Measurements from ENCODE around the gene PLPP1. TPM values are rescaled to one million over a fixed set of nuclear protein-coding genes. Genes with fewer than 3 reads are reported as not detected.
"Not testable (repeated sequence)": the region's sequence is repeated elsewhere in the genome, so short reads cannot be mapped to it uniquely, and the experiment has no call there.

PLPP1 gene
- total RNA-seq, 2 donors from 2014 or later = 4.9 to 5.7 TPM

DNA sequence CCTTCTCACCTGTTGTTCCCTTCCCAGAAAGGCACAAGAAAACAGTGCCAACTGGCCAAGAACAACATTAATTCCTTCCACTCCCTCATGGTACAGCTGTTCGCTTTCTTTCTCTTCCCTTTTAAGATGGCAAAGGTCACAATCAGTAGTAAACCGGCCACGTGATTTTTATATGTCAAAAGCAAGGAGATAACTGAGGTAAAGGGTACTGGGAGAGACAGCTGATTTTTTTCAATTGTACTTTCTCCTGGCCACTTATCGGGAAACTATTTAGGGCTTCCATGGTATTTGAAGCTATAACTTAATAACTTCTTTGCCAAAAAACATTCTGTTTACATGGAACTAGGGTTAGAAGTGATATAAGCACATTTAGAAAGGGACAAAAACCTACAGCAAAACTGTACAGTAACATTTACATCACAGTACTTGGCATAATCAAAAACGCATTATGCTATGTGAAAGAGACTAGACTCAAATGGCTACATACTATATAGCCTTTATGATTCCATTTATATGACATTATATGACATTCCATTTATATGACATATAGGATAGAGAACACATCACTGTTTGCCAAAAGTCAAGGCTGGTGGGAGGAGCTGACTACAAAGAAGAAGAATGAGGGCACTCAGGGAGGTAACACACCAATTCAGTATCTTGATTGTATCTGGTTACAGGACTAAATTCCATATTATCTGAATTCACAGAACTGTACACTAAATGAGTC lies 24.8 kb downstream of the PLPP1 start:
- H3K27me3 Mint-ChIP-seq = no peaks in the 10 kb centered on the region
- no peak overlapping the region for H3K27ac Mint-ChIP-seq
- no peaks in the 10 kb centered on the region for H3K9me3 ChIP-seq (ENCODE audit: control insufficient read depth, low read length, poor library complexity, severe bottlenecking)
- DNase-seq (no peak), ATAC-seq (no peak)
- H3K36me3 Mint-ChIP-seq (ENCODE audit: low read depth) = no peaks in the 10 kb centered on the region
- no peak overlapping the region for H3K4me3 Mint-ChIP-seq
- peaks cover 13% of the 10 kb centered on the region for H3K4me1 Mint-ChIP-seq

DNA sequence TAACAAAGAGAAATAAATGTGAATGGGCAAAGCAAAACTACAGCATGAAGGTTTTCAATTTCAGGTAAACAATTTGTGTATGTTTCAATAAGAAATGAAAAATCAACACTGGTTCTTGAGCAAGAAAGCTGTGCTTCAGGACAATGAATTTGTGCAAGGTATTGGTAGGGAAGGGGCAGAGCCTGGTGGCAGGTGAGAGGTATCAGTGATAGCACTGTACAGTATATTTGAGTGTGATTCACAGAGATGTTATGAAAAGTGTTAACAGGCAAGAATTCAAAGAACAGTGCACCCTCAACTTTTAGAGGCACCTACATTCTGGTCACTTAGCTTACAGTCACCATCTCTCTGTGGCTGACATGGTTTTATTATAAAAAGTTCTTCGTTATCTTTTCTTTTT lies 25.7 kb downstream of the PLPP1 start:
- ATAC-seq (no peak), DNase-seq (no peak)
- Mint-ChIP-seq H3K27ac (no peak overlapping the region), H3K4me1 (peaks cover 12% of the 10 kb centered on the region), H3K4me3 (no peak overlapping the region), H3K36me3 (ENCODE audit: low read depth) (no peaks in the 10 kb centered on the region), H3K27me3 (no peaks in the 10 kb centered on the region)
- H3K9me3 ChIP-seq (ENCODE audit: control insufficient read depth, low read length, poor library complexity, severe bottlenecking) = no peaks in the 10 kb centered on the region

DNA sequence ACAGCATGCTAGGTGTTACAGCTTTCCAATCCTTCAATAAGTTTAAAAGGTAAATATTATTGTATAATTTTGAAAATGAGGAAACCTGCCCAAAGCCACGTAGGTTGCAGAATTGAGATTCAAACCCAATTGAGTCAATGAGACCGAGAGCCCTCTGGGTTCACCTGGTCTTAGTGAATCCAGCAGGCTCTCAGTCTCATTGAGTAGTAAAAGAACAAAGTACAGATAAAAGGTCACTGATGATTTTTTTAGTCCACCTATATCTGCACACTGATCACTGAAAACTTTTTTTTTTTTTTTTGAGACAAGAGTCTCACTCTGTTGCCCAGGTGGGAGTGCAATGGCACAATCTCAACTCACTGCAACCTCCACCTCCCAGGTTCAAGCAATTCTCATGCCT lies 27.2 kb downstream of the PLPP1 start:
- ATAC-seq (no peak), DNase-seq (no peak)
- H3K9me3 ChIP-seq (ENCODE audit: control insufficient read depth, low read length, poor library complexity, severe bottlenecking) = no peaks in the 10 kb centered on the region
- Mint-ChIP-seq H3K4me1 (peaks cover 17% of the 10 kb centered on the region), H3K36me3 (ENCODE audit: low read depth) (no peaks in the 10 kb centered on the region), H3K27me3 (no peaks in the 10 kb centered on the region), H3K27ac (no peak overlapping the region), H3K4me3 (no peak overlapping the region)

DNA sequence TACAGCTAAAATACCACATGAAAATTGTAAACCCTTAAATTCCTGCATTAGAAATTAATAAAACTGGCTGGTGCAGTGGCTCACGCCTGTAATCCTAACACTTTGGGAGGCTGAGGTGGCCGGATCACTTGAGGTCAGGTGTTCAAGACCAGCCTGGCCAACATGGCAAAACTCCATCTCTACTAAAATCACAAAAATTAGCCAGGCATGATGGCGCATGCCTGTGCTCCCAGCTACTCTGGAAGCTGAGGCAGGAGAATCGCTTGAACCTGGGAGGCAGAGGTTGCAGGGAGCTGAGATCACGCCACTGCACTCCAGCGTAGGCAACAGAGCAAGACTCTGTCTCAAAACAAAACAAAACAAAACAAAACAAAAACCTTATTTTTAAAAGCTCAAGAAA lies 29.1 kb downstream of the PLPP1 start:
- not testable (repeated sequence) for ATAC-seq; H3K9me3 ChIP-seq (ENCODE audit: control insufficient read depth, low read length, poor library complexity, severe bottlenecking)
- H3K4me1 Mint-ChIP-seq = peaks cover 17% of the 10 kb centered on the region

DNA sequence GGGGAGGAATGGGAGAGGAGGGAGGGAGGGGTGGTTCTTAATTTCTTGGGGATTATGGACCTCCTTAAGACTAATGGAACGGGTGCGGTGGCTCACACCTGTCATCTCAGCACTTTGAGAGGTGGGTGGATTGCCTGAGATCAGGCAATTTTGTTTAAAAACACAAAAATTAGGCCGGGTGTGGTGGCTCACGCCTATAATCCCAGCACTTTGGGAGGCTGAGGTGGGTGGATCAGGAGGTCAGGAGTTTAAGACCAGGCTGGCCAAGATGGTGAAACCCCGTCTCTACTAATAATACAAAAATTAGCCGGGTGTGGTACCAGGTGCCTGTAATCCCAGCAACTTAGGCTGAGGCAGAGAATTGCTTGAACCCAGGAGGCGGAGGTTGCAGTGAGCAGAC lies 30.8 kb downstream of the PLPP1 start:
- H3K36me3 Mint-ChIP-seq (ENCODE audit: low read depth); ATAC-seq: not testable (repeated sequence)
- H3K4me1 Mint-ChIP-seq = peaks cover 20% of the 10 kb centered on the region

More for the DNA sequence above, 29.1 kb downstream of the PLPP1 start:
- H3K27ac Mint-ChIP-seq; H3K36me3 Mint-ChIP-seq (ENCODE audit: low read depth); DNase-seq; H3K27me3 Mint-ChIP-seq; H3K4me3 Mint-ChIP-seq: not testable (repeated sequence)

DNA sequence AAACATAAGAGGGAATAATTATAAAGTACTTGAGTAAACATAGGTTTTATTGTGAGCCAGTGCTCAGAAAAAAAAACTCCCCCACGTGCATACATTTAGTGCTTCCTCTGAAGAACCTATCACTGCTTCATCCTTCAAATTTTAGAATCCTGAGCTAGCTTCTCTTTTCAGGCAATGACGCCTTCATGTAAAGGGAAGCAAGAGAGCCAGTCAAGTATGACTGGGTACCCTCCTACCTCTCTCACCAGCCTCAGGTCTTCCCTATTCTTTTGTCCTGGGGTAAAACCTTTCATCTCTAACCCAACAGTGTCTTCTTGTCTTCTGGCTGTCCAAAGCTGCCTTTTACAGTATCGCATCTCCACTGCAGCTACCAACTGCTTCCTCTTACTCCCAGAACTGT lies 32.0 kb downstream of the PLPP1 start:
- Mint-ChIP-seq H3K4me3 (no peak overlapping the region), H3K36me3 (ENCODE audit: low read depth) (peaks cover 2% of the 10 kb centered on the region), H3K27me3 (no peaks in the 10 kb centered on the region), H3K27ac (no peak overlapping the region), H3K4me1 (peaks cover 22% of the 10 kb centered on the region)
- no peaks in the 10 kb centered on the region for H3K9me3 ChIP-seq (ENCODE audit: control insufficient read depth, low read length, poor library complexity, severe bottlenecking)
- DNase-seq = no peak
- no peak for ATAC-seq

More for the DNA sequence above, 30.8 kb downstream of the PLPP1 start:
- not testable (repeated sequence) for H3K4me3 Mint-ChIP-seq; H3K27me3 Mint-ChIP-seq; H3K9me3 ChIP-seq (ENCODE audit: control insufficient read depth, low read length, poor library complexity, severe bottlenecking); H3K27ac Mint-ChIP-seq; DNase-seq

DNA sequence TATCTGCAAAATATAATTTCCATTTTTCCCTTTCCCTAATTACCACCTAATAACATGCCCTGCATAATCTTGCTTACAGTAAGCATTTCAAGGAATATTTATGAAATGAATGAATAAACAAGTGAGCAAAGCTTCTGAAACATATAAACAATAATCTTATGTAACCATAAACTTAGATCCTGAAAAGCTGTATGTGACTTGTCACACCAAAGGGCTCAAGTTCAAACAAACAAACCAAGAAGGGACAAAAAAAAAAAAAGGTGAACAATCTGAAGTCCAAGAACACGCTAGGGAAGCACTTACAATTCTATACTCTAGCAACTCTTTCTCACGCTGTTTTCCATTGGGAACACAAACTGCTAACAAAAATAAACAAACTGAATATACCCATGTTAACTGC lies 36.3 kb downstream of the PLPP1 start:
- no peaks in the 10 kb centered on the region for H3K9me3 ChIP-seq (ENCODE audit: control insufficient read depth, low read length, poor library complexity, severe bottlenecking)
- Mint-ChIP-seq H3K4me1 (peaks cover 22% of the 10 kb centered on the region), H3K27me3 (no peaks in the 10 kb centered on the region), H3K4me3 (no peak overlapping the region), H3K36me3 (ENCODE audit: low read depth) (peaks cover 2% of the 10 kb centered on the region), H3K27ac (no peak overlapping the region)
- DNase-seq = no peak
- ATAC-seq = no peak

DNA sequence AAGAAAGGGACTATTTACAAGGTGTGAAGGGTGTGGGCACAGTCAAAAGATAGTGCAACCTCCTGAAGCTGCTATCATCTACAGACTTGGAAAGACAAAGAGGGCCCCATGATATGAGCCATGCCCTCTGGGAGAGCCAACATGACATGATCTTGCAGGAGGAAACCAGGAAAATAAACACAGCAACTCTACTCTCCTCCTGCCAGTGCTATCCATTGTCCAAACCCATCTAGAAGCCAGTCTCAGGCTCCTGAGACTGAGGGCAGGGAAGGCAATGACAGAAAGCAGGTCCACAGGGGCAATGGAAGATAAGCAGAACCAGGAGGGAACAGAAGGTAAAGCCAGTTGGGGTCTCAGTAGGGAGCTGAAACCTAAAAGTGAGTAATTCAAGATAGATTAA lies 37.1 kb downstream of the PLPP1 start:
- Mint-ChIP-seq H3K4me1 (peaks cover 17% of the 10 kb centered on the region), H3K36me3 (ENCODE audit: low read depth) (peaks cover 2% of the 10 kb centered on the region), H3K27me3 (no peaks in the 10 kb centered on the region), H3K27ac (no peak overlapping the region), H3K4me3 (no peak overlapping the region)
- ATAC-seq = no peak
- no peak for DNase-seq
- no peaks in the 10 kb centered on the region for H3K9me3 ChIP-seq (ENCODE audit: control insufficient read depth, low read length, poor library complexity, severe bottlenecking)

DNA sequence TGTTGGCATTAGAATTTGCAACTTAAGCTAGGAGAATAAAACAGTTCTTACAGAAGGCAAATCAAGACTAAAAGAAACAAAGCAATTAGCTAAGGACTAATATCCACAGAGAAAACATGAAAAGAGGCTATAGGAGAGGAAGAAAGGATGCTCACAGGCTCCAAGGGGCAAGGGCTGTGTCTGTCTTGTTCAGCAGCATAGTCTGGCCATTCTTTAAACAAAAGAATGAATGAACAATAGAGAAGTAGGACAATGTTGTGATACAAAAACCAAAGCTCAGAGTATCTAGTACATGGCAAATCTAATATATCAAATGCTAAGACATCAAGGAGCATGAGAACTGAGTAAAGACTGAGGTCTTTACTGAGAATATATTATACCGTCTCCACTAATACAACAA lies 39.5 kb downstream of the PLPP1 start:
- H3K36me3 Mint-ChIP-seq (ENCODE audit: low read depth) = no peaks in the 10 kb centered on the region
- ATAC-seq (no peak), DNase-seq (no peak)
- H3K4me1 Mint-ChIP-seq = peaks cover 16% of the 10 kb centered on the region
- H3K9me3 ChIP-seq (ENCODE audit: control insufficient read depth, low read length, poor library complexity, severe bottlenecking) = no peaks in the 10 kb centered on the region
- peak overlapping the region; percentile 12 for H3K27ac Mint-ChIP-seq
- H3K4me3 Mint-ChIP-seq = no peak overlapping the region
- no peaks in the 10 kb centered on the region for H3K27me3 Mint-ChIP-seq

DNA sequence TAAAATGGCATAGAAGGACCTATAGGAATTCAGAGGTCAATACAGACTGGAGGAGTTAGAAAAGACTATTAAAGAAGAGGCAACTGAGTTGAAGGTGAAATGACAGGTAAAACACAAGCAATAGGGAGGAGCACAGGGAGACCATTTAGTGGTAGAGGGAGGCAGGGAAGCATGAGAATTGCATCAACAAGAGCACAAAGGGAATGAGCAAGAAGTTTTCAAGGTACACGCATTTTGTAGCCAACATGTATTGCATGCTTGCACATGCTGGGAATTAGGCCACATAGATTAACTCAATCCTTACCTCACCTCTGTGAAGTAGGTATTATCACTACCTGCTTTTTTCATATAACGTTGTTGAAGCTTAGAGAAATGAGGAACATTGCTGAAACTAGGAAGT lies 42.3 kb downstream of the PLPP1 start:
- Mint-ChIP-seq H3K27me3 (no peaks in the 10 kb centered on the region), H3K27ac (no peak overlapping the region), H3K36me3 (ENCODE audit: low read depth) (no peaks in the 10 kb centered on the region), H3K4me3 (peak overlapping the region; percentile 3), H3K4me1 (peaks cover 7% of the 10 kb centered on the region)
- DNase-seq (no peak), ATAC-seq (no peak)
- H3K9me3 ChIP-seq (ENCODE audit: control insufficient read depth, low read length, poor library complexity, severe bottlenecking) = no peaks in the 10 kb centered on the region

DNA sequence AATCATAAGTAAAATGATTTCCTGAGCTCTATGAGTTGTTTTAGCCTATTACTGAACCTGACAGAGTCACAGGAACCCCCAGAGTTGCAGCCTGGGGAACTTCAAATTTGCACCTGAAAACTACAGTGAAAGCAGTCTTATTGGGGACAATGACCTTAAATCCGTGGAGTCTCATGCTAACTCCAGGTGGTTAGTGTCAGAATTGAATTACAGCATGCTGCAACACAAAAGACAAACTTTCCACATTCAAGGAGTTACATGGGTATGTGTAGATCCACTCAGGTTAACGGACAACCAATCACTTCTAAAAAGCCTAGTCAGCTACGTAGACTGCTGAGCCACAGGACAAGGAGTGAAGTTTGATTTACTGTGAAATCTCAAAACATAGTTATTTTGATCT lies 49.7 kb downstream of the PLPP1 start:
- ATAC-seq (no peak), DNase-seq (no peak)
- no peaks in the 10 kb centered on the region for H3K9me3 ChIP-seq (ENCODE audit: control insufficient read depth, low read length, poor library complexity, severe bottlenecking)
- Mint-ChIP-seq H3K27me3 (no peaks in the 10 kb centered on the region), H3K27ac (no peak overlapping the region), H3K4me3 (no peak overlapping the region), H3K36me3 (ENCODE audit: low read depth) (peaks cover 2% of the 10 kb centered on the region), H3K4me1 (peaks cover 6% of the 10 kb centered on the region)

DNA sequence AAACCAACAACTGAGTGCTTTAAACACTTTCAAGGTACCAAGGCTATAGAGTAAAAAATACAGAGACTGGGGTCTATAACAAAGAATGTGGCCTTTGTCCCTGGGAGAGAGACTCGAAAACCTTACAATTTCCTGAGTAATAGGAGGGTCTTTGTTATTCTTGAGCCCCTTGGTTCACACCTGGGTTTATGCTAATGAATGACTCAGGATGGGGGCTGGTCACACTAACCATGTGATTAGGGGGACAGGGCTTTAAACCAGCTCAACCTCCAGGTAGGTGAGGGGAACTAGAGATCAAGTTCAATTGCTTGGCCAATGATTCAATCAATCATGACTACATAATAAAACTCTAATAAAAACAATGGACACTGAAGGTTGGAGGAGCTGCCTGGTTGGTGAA lies 50.2 kb downstream of the PLPP1 start:
- H3K4me1 Mint-ChIP-seq = peaks cover 6% of the 10 kb centered on the region
- ATAC-seq = no peak
- no peak for DNase-seq
- peaks cover 2% of the 10 kb centered on the region for H3K36me3 Mint-ChIP-seq (ENCODE audit: low read depth)
- no peak overlapping the region for H3K4me3 Mint-ChIP-seq
- H3K27me3 Mint-ChIP-seq = no peaks in the 10 kb centered on the region
- H3K27ac Mint-ChIP-seq = no peak overlapping the region
- H3K9me3 ChIP-seq (ENCODE audit: control insufficient read depth, low read length, poor library complexity, severe bottlenecking) = no peaks in the 10 kb centered on the region

DNA sequence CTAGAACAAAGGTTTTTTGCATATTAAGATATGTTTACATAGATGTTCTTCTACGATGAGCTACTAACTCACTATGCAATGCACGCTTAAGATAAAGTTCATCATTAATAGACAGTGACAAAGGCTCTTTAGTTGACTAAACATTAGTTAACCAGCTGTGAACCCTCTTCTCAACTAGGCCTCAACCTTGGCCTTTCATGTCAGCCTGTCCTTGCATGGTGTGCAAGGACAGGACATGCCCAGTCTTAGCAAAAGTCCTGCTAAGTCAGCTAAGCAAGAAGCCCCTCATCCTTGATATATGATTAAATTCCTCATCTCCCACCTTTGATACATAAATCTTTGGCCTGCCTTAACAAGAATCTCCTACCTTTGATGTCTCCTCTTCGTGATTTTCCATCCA lies 50.9 kb downstream of the PLPP1 start:
- no peaks in the 10 kb centered on the region for H3K9me3 ChIP-seq (ENCODE audit: control insufficient read depth, low read length, poor library complexity, severe bottlenecking)
- H3K36me3 Mint-ChIP-seq (ENCODE audit: low read depth) = peaks cover 2% of the 10 kb centered on the region
- ATAC-seq = no peak
- peaks cover 6% of the 10 kb centered on the region for H3K4me1 Mint-ChIP-seq
- no peak overlapping the region for H3K4me3 Mint-ChIP-seq
- no peak for DNase-seq
- no peak overlapping the region for H3K27ac Mint-ChIP-seq
- H3K27me3 Mint-ChIP-seq = no peaks in the 10 kb centered on the region

DNA sequence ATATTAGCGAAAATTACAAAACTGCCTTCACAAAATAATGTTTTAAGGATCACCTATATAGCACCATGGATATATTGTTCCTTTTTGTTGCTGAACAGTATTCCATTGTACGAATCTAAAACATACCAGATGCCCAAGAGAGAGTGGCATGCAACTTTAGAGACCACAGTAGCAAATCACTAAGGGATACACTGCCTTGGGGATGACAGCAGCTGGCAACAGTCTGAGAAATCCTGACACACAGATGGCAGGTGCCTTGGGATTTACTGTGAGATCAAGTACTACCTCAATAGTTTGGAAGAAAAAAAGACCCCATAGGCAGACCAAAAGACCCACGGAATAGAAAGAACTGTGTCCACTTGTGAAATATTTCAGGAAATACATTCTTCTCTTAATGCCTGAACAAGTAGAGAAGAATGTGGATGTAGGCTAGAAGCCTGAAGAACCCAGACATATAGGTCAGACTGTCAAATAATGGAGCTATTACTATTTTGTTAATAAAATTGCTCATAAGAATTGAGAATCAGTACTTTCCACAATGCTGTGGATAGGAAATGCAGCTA lies 53.4 kb downstream of the PLPP1 start:
- DNase-seq = no peak
- no peaks in the 10 kb centered on the region for H3K27me3 Mint-ChIP-seq
- H3K4me1 Mint-ChIP-seq = peaks cover 8% of the 10 kb centered on the region
- H3K27ac Mint-ChIP-seq = no peak overlapping the region
- no peaks in the 10 kb centered on the region for H3K9me3 ChIP-seq (ENCODE audit: control insufficient read depth, low read length, poor library complexity, severe bottlenecking)
- no peak overlapping the region for H3K4me3 Mint-ChIP-seq
- peaks cover 3% of the 10 kb centered on the region for H3K36me3 Mint-ChIP-seq (ENCODE audit: low read depth)
- ATAC-seq = no peak
